NCI-H1048 (cell line): Measurements from ENCODE around the gene MAN2A2.
A peak's percentile ranks its signal among the peaks of the same experiment; 100 is the strongest.

Experiments
- DNase-seq: peaks from one replicate; lab custom pipeline; 2025; lab: John Stamatoyannopoulos, UW

MAN2A2 gene

DNA sequence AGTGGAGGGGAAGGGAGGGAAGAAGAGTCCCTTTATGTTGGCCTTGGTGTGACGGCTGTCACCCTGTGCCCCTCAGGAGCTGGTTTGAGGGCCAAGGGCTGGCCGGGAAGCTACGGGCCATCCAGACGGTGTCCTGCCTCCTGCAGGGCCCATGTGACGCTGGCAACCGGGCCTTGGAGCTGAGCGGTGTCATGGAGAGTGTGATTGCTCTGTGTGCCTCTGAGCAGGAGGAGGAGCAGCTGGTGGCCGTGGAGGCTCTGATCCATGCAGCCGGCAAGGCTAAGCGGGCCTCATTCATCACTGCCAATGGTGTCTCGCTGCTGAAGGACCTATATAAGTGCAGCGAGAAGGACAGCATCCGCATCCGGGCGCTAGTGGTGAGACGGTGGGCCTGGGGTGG, 43.4 kb downstream of the MAN2A2 start:
- DNase-seq, result no peak

- no peak for DNase-seq
Observed at GRCh38 chr15:90946941-90947576, 44.0 kb downstream of the MAN2A2 start.

DNA sequence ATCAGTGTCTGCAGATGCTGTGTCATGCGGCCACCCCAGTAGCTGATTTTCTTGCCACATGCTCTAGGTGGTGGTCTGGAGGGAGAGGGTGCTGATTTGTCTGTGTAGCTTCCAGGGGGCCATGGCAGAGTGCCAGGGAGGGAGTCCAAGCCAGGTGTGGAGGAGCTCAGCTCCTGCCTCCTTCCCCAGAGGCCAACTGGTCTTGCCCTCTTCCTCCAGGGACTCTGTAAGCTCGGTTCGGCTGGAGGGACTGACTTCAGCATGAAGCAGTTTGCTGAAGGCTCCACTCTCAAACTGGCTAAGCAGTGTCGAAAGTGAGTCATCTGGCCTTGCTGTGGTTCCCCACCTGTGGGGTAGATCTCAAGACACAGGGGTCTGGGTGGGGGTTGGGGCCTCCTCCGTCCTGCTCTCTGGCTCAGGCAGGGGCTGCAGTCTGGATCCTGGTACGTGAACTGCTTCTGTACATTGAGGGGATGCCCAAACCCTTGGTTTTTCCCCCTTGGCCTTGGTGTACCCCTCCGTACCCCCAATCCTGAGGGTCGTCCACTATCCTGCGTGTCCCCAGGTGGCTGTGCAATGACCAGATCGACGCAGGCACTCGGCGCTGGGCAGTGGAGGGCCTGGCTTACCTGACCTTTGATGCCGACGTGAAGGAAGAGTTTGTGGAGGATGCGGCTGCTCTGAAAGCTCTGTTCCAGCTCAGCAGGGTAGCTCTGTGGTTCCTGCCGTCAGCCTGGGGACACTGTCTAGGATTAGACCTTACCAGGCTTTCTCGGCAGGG, 44.7 kb downstream of the MAN2A2 start:
- no peak for DNase-seq

- no peak for DNase-seq
Observed at GRCh38 chr15:90948506-90948905, 45.4 kb downstream of the MAN2A2 start.

GRCh38 chr15:90949979-90950675, 47.0 kb downstream of the MAN2A2 start:
- DNase-seq, result no peak

DNA sequence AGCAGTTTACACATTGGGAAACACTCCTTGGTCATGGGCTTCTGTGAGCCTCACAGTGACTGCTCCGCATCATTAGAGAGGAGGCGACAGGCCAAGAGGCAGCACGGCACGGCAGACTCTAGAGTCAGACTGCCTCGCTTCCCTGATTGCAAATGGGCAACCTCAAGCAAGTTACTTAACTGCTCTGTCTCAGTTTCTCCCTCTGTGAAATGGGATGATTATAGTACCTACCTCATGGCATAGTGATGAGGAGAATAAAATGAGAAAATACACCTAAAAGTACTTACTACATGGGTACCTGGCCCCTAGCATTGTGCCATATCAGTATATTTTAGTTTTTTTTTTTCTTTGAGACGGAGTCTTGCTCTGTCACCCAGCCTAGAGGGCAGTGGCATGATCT, 47.6 kb downstream of the MAN2A2 start:
- DNase-seq, result no peak

DNA sequence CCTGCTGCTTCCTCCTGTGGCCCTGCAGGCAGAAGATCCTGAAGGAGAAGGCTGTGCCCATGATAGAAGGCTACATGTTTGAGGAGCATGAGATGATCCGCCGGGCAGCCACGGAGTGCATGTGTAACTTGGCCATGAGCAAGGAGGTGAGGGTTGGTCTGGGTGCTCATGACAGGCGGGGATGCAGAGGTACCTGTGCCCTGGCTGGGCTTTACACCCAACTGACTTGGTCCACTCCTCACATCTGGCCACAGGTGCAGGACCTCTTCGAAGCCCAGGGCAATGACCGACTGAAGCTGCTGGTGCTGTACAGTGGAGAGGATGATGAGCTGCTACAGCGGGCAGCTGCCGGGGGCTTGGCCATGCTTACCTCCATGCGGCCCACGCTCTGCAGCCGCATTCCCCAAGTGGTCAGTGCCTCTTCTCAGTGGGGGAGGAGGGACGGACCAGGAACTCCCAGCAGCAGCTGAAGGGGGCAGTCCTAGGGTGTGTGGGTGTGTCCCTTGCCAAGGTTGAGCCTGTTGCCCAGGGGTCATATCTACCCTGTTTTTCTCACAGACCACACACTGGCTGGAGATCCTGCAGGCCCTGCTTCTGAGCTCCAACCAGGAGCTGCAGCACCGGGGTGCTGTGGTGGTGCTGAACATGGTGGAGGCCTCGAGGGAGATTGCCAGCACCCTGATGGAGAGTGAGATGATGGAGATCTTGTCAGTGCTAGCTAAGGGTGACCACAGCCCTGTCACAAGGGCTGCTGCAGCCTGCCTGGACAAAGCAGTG, 50.0 kb downstream of the MAN2A2 start:
- DNase-seq, result no peak

- DNase-seq, result no peak
Observed at GRCh38 chr15:90953947-90954711, 51.0 kb downstream of the MAN2A2 start.

DNA sequence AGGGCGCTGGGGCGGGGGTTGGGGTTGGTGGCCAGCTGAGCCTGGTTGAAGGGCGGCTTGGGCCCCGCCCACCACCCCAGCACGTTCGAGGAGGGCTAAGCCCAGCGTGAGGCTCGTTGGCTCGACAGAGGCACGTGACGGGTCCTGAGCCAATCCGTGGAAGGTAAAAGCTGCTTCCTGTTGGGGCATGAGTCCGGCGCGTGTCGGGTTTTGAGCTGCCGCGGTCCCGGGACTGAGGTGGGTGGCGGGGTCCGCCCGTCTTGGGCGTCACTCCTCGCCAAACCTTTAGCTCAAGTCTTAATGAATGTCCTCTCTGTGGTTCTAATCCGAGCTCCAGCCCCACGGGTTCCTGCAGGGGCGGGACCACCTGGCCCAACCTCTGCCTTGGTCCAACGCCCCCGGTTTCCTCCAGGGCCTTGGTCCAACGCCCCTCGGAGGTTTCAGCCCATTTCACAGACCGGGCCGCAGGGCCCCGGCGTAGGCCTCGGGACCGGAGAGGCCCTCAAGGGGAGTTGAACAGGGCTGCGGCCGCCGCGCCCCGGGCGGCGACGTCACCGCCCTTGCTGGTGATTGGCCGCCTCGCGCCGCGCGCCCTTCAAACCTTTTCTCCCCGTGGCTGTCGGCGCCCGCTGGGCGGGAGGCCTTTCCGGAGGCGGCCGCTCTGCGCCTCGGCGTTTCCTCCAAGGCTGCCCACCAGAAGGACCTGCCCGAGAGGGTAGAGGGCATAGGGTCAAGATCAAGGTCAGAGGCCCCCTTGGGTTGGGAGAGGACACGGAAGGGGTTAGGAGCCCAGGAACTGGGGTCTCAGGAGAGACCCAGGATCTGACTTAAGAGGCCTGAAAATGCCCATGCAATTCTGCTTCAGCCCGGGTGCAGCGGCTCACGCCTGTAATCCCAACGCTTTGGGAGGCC, 51.9 kb downstream of the MAN2A2 start, which contains the start of gene RCCD1:
Gene RCCD1, plus strand, starts transcription at position 173 of the 912 bp plus-strand sequence. CDS start 1,851 bp downstream, outside the sequence.
- peak; percentile 85 for DNase-seq

DNA sequence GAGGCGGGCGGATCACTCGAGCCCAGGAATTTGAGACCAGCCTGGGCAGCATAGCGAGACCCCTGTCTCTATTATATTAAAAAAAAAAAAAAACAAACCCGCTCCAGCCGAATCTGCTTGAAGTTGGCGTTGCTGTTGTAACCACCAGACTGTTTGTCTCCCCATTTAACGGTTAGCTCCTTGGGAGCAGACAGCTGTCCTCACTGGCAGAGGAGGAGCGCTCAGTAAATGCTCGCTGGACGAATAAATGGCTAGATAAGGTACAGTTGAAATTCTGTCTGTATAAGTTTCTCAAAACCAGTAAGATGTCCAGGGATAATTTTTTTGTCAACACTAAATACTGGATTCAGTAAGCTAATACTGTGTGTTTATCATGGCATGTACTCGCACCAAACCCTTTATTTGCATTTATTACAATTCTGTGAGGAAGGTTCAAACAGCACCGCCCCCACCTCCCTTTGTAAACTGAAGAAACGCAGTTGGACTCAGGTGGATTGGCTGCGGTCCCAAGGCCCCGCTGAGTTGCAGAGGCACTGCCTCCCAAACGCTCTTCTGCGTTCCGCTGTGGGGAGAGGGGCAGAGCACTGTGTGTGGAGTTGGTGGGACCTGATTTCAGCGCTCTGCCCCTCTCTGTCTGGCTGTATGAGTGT, 52.6 kb downstream of the MAN2A2 start:
- DNase-seq, result no peak

- peak; percentile 41 for DNase-seq
Observed at GRCh38 chr15:90956274-90957030, 53.4 kb downstream of the MAN2A2 start.

DNA sequence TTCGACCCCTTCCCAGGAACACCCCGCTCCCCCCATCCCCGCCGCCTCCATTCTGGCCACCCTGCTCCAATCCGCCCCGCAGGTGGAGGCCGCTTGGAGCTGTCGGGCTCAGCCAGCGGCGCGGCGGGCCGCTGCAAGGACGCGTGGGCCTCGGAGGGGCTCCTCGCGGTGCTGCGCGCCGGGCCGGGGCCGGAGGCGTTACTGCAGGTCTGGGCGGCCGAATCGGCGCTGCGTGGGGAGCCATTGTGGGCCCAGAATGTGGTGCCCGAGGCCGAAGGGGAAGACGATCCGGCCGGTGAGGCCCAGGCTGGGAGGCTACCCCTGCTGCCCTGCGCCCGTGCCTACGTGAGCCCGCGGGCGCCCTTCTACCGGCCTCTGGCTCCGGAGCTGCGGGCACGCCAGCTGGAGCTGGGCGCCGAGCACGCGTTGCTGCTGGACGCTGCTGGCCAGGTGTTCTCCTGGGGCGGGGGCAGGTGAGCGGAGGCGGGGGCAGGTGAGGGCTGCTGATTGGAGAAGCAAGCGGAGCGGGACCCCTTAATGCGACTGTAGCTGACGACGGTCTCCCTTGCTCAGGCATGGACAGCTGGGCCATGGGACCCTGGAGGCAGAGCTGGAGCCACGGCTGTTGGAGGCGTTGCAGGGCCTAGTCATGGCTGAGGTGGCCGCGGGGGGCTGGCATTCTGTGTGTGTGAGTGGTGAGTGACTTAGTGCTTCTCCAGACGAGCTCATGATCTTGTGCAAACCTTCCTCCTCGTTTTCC, 54.1 kb downstream of the MAN2A2 start:
- no peak for DNase-seq

GRCh38 chr15:90957791-90958190, 54.7 kb downstream of the MAN2A2 start:
- no peak for DNase-seq

- no peak for DNase-seq
Observed at GRCh38 chr15:90959028-90959595, 56.0 kb downstream of the MAN2A2 start.

- DNase-seq, result no peak
Observed at GRCh38 chr15:90959894-90960293, 56.8 kb downstream of the MAN2A2 start.

GRCh38 chr15:90960298-90961091, 57.4 kb downstream of the MAN2A2 start:
- no peak for DNase-seq

GRCh38 chr15:90962021-90962420, 58.9 kb downstream of the MAN2A2 start:
- DNase-seq, result no peak
